ENCODE data around the gene RGPD8.
"Not testable (repeated sequence)": the region's sequence is repeated elsewhere in the genome, so short reads cannot be mapped to it uniquely, and the experiment has no call there.

RGPD8 gene

GRCh38 chr2:112433480-112433879 is at the start of gene RGPD8:
Gene RGPD8 (minus strand): TSS chr2:112433645. CDS start chr2:112433453, 192 bp downstream.
- DNase-seq (ENCODE audit: low read depth in 2 of 3, low spot score in 2 of 3) = peak in 2 of 3 experiments; percentile 75 to 80

- no peak for DNase-seq (ENCODE audit: low read depth in 2 of 3, low spot score in 2 of 3)
Observed at GRCh38 chr2:112483042-112483473, 49.6 kb upstream of the RGPD8 start.

GRCh38 chr2:112482309-112483041 is 49.0 kb upstream of the RGPD8 start:
- DNase-seq (ENCODE audit: low read depth in 2 of 3, low spot score in 2 of 3) = peak; percentile 15 to 23 (median 23)

- DNase-seq (ENCODE audit: low read depth in 2 of 3, low spot score in 2 of 3) = peak; percentile 52 to 62 (median 53)
Observed at GRCh38 chr2:112481528-112482233, 48.2 kb upstream of the RGPD8 start, which contains the start of gene TTL. Gene TTL (plus strand): TSS chr2:112482156. CDS start chr2:112482345, 189 bp downstream.

- peak; percentile 58 to 68 (median 66) for DNase-seq (ENCODE audit: low read depth in 2 of 3, low spot score in 2 of 3)
Observed at GRCh38 chr2:112481050-112481527, 47.6 kb upstream of the RGPD8 start.

GRCh38 chr2:112480530-112481049 is 47.1 kb upstream of the RGPD8 start:
- DNase-seq (ENCODE audit: low read depth in 2 of 3, low spot score in 2 of 3) = no peak

GRCh38 chr2:112476434-112476833 is 43.0 kb upstream of the RGPD8 start:
- no peak for DNase-seq (ENCODE audit: low read depth in 2 of 3, low spot score in 2 of 3)

GRCh38 chr2:112474844-112475486 is 41.5 kb upstream of the RGPD8 start:
- no peak for DNase-seq (ENCODE audit: low read depth in 2 of 3, low spot score in 2 of 3)

- DNase-seq (ENCODE audit: low read depth in 2 of 3, low spot score in 2 of 3) = no peak
Observed at GRCh38 chr2:112472547-112473263, 39.3 kb upstream of the RGPD8 start.

- DNase-seq (ENCODE audit: low read depth in 2 of 3, low spot score in 2 of 3) = no peak
Observed at GRCh38 chr2:112465382-112465781, 31.9 kb upstream of the RGPD8 start.

- DNase-seq (ENCODE audit: low read depth in 2 of 3, low spot score in 2 of 3) = no peak
Observed at GRCh38 chr2:112463256-112463655, 29.8 kb upstream of the RGPD8 start.

GRCh38 chr2:112462178-112462577 is 28.7 kb upstream of the RGPD8 start:
- no peak for DNase-seq (ENCODE audit: low read depth in 2 of 3, low spot score in 2 of 3)

GRCh38 chr2:112459372-112459771 is 25.9 kb upstream of the RGPD8 start:
- DNase-seq (ENCODE audit: low read depth in 2 of 3, low spot score in 2 of 3) = no peak

GRCh38 chr2:112454586-112454985 is 21.1 kb upstream of the RGPD8 start:
- DNase-seq (ENCODE audit: low read depth in 2 of 3, low spot score in 2 of 3) = no peak

- no peak for DNase-seq (ENCODE audit: low read depth in 2 of 3, low spot score in 2 of 3)
Observed at GRCh38 chr2:112451317-112451716, 17.9 kb upstream of the RGPD8 start.

- no peak for DNase-seq (ENCODE audit: low read depth in 2 of 3, low spot score in 2 of 3)
Observed at GRCh38 chr2:112449854-112450253, 16.4 kb upstream of the RGPD8 start.

GRCh38 chr2:112444256-112444655 is 10.8 kb upstream of the RGPD8 start:
- not testable (repeated sequence) for DNase-seq (ENCODE audit: low read depth in 2 of 3, low spot score in 2 of 3)

- DNase-seq (ENCODE audit: low read depth in 2 of 3, low spot score in 2 of 3) = not testable (repeated sequence)
Observed at GRCh38 chr2:112438603-112439261, 5.3 kb upstream of the RGPD8 start.

GRCh38 chr2:112437405-112437831 is 4.0 kb upstream of the RGPD8 start:
- not testable (repeated sequence) for DNase-seq (ENCODE audit: low read depth in 2 of 3, low spot score in 2 of 3)

GRCh38 chr2:112436993-112437392 is 3.5 kb upstream of the RGPD8 start:
- DNase-seq (ENCODE audit: low read depth in 2 of 3, low spot score in 2 of 3) = not testable (repeated sequence)

Data from activated CD8-positive, alpha-beta memory T cell treated with anti-CD3 and anti-CD28 coated beads for 48 hours (primary cell).